Suprapubic skin (tissue), 3 donors: ENCODE results near the gene HS3ST3B1.

Experiments used
- POLR2AphosphoS5 ChIP-seq, 3 donors: sonication (generic); formaldehyde crosslinking; IDR thresholded peaks; one replicate each; pipeline ENCODE4 v1.6.1; 2017; ENCODE audit warnings: antibody characterized with exemption in 3 of 3
- TF ChIP-seq, protein P1 (sequence below), 2 donors: fragments of 200-600 bp in 1 of 2; fragments of 450-650 bp in 1 of 2; sonication (generic) in 1 of 2; IDR thresholded peaks; one replicate each; pipeline ENCODE4 v1.5.1; 2016 to 2019; ENCODE audit warnings: antibody characterized with exemption in 2 of 2, mild to moderate bottlenecking in 1 of 2, moderate library complexity in 1 of 2

DNA sequence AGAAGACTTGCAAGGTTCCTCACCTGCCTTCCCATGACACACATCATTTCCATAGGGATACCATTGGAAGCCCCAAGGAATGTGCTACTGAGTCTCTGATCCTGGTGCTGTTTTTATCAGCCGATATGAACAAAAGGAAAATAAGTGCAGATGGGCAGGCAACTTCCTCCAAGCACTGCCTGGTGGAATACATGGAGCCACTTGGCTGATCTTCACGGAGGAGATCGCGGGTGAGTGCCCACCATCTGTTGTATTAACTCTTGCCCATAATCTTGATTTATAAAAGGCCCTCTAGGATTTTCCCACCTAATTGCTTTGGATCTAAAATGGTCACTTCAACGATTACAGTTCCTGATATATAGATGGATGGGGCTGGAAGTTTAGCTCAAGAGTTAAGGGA, 39.5 kb upstream of the HS3ST3B1 start:
- TF ChIP-seq, protein P1, sequence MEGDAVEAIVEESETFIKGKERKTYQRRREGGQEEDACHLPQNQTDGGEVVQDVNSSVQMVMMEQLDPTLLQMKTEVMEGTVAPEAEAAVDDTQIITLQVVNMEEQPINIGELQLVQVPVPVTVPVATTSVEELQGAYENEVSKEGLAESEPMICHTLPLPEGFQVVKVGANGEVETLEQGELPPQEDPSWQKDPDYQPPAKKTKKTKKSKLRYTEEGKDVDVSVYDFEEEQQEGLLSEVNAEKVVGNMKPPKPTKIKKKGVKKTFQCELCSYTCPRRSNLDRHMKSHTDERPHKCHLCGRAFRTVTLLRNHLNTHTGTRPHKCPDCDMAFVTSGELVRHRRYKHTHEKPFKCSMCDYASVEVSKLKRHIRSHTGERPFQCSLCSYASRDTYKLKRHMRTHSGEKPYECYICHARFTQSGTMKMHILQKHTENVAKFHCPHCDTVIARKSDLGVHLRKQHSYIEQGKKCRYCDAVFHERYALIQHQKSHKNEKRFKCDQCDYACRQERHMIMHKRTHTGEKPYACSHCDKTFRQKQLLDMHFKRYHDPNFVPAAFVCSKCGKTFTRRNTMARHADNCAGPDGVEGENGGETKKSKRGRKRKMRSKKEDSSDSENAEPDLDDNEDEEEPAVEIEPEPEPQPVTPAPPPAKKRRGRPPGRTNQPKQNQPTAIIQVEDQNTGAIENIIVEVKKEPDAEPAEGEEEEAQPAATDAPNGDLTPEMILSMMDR (IDR thresholded peaks at IDR 0.05) = no peak
- TF ChIP-seq POLR2AphosphoS5 (IDR thresholded peaks at IDR 0.05) = no peak
